Measurements from ENCODE around the gene TOP2B.

The TOP2B gene

DNA sequence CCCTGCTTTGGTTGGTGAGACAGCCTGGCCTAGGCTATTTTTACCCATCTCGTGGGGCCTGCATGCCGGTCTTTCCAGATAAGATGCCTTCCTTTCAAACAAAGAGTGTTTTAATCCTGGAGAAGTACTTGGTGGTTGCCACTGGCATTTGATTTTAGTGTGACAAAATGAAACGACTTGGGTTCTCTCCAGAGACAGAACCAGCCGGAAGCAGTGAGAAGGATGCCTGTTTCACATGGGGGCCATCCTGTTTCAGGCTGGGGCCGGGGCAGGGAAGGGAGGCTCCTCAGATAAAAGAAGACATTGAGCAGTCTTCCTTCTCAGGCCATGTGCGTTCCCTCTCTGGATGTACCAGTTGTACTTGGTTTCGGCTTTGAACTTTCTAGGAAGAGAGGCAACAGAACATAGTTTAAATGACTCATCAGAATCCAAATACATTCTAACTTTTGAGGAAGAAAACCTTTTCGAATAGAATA is 74.9 kb downstream of the TOP2B start:
- peaks cover 11% of the 10 kb centered on the region; the same call in 1 of the 2 replicates for H3K4me1 ChIP-seq (ENCODE audit: control insufficient read depth, insufficient read depth, low read length)
- no peak overlapping the region for H3K4me3 ChIP-seq (ENCODE audit: low read depth, low read length)
- H3K9me3 ChIP-seq (ENCODE audit: control insufficient read depth, insufficient read depth, low read depth, low read length): no peaks in the 10 kb centered on the region
- H3K36me3 ChIP-seq (ENCODE audit: control insufficient read depth, insufficient read depth, low read length): no peaks in the 10 kb centered on the region
- no peaks in the 10 kb centered on the region for H3K27me3 ChIP-seq (ENCODE audit: control insufficient read depth, insufficient read depth, low read length)
- H3K9ac ChIP-seq (ENCODE audit: low read length): no peak overlapping the region
- H3K27ac ChIP-seq (ENCODE audit: low read depth, low read length): no peak overlapping the region

GRCh38 chr3:25589104-25589782 is 75.5 kb downstream of the TOP2B start:
- H3K9me3 ChIP-seq (ENCODE audit: control insufficient read depth, insufficient read depth, low read depth, low read length): no peaks in the 10 kb centered on the region

DNA sequence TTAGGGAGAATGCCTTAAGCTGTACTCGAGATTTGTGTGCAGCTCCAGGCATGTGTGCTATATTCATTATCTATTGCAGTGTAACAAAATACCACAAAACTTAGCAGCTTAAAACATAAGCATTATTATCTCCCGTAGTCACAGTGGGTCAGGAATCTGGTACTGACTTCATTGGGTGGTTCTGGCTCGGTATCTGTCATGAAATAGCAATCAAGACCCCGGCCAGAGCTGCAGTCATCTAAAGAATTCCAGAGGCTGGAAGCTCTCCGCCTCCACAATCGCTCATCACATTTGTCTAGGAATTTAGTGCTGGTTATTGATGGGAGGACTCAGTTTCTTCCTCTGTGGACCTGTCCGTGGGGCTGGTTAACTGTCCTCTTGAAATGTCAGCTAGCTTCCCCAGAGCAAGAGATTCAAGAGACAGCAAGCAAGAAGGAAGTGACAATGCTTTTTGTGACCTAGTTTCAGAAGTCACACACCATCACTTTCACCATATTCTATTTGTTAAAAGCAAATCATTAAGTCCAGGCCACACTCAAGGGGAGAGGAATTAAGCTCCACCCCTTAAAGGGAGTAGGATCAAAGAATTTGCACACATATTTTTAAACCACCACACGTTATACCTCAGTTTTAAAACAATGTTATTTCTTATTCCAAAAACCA is 76.1 kb downstream of the TOP2B start:
- H3K4me1 ChIP-seq (ENCODE audit: control insufficient read depth, insufficient read depth, low read length): peaks cover 7% of the 10 kb centered on the region; the same call in 1 of the 2 replicates
- no peaks in the 10 kb centered on the region for H3K9me3 ChIP-seq (ENCODE audit: control insufficient read depth, insufficient read depth, low read depth, low read length)
- H3K27ac ChIP-seq (ENCODE audit: low read depth, low read length): no peak overlapping the region

More at GRCh38 chr3:25589104-25589782, 75.5 kb downstream of the TOP2B start:
- Histone ChIP-seq H3K36me3 (ENCODE audit: control insufficient read depth, insufficient read depth, low read length) (no peaks in the 10 kb centered on the region), H3K27ac (ENCODE audit: low read depth, low read length) (no peak overlapping the region), H3K27me3 (ENCODE audit: control insufficient read depth, insufficient read depth, low read length) (no peaks in the 10 kb centered on the region), H3K9ac (ENCODE audit: low read length) (no peak overlapping the region), H3K4me3 (ENCODE audit: low read depth, low read length) (no peak overlapping the region), H3K4me1 (ENCODE audit: control insufficient read depth, insufficient read depth, low read length) (peaks cover 8% of the 10 kb centered on the region; the same call in 1 of the 2 replicates)

GRCh38 chr3:25587975-25588374 is 76.7 kb downstream of the TOP2B start:
- no peaks in the 10 kb centered on the region for H3K27me3 ChIP-seq (ENCODE audit: control insufficient read depth, insufficient read depth, low read length)
- H3K4me1 ChIP-seq (ENCODE audit: control insufficient read depth, insufficient read depth, low read length): peaks cover 7% of the 10 kb centered on the region; the same call in 1 of the 2 replicates
- H3K4me3 ChIP-seq (ENCODE audit: low read depth, low read length): no peak overlapping the region
- H3K9me3 ChIP-seq (ENCODE audit: control insufficient read depth, insufficient read depth, low read depth, low read length): no peaks in the 10 kb centered on the region
- no peak overlapping the region for H3K9ac ChIP-seq (ENCODE audit: low read length)
- no peak overlapping the region for H3K27ac ChIP-seq (ENCODE audit: low read depth, low read length)
- H3K36me3 ChIP-seq (ENCODE audit: control insufficient read depth, insufficient read depth, low read length): no peaks in the 10 kb centered on the region

More for the DNA sequence above, 76.1 kb downstream of the TOP2B start:
- no peaks in the 10 kb centered on the region for H3K36me3 ChIP-seq (ENCODE audit: control insufficient read depth, insufficient read depth, low read length)
- H3K27me3 ChIP-seq (ENCODE audit: control insufficient read depth, insufficient read depth, low read length): no peaks in the 10 kb centered on the region
- no peak overlapping the region for H3K4me3 ChIP-seq (ENCODE audit: low read depth, low read length)
- no peak overlapping the region for H3K9ac ChIP-seq (ENCODE audit: low read length)

- Histone ChIP-seq H3K27ac (ENCODE audit: low read depth, low read length) (no peak overlapping the region), H3K4me1 (ENCODE audit: control insufficient read depth, insufficient read depth, low read length) (peaks cover 4% of the 10 kb centered on the region; the same call in 1 of the 2 replicates), H3K27me3 (ENCODE audit: control insufficient read depth, insufficient read depth, low read length) (no peaks in the 10 kb centered on the region), H3K4me3 (ENCODE audit: low read depth, low read length) (no peak overlapping the region), H3K36me3 (ENCODE audit: control insufficient read depth, insufficient read depth, low read length) (no peaks in the 10 kb centered on the region), H3K9ac (ENCODE audit: low read length) (no peak overlapping the region), H3K9me3 (ENCODE audit: control insufficient read depth, insufficient read depth, low read depth, low read length) (no peaks in the 10 kb centered on the region)
These were observed 77.2 kb downstream of the TOP2B start for GRCh38 chr3:25587526-25587925.

GRCh38 chr3:25587094-25587493 is 77.6 kb downstream of the TOP2B start:
- no peak overlapping the region for H3K27ac ChIP-seq (ENCODE audit: low read depth, low read length)
- peaks cover 5% of the 10 kb centered on the region; the same call in 1 of the 2 replicates for H3K4me1 ChIP-seq (ENCODE audit: control insufficient read depth, insufficient read depth, low read length)
- no peaks in the 10 kb centered on the region; the same call in 1 of the 2 replicates for H3K9me3 ChIP-seq (ENCODE audit: control insufficient read depth, insufficient read depth, low read depth, low read length)
- no peaks in the 10 kb centered on the region for H3K36me3 ChIP-seq (ENCODE audit: control insufficient read depth, insufficient read depth, low read length)
- no peak overlapping the region for H3K4me3 ChIP-seq (ENCODE audit: low read depth, low read length)
- H3K27me3 ChIP-seq (ENCODE audit: control insufficient read depth, insufficient read depth, low read length): no peaks in the 10 kb centered on the region
- H3K9ac ChIP-seq (ENCODE audit: low read length): no peak overlapping the region

- H3K9me3 ChIP-seq (ENCODE audit: control insufficient read depth, insufficient read depth, low read depth, low read length): no peaks in the 10 kb centered on the region; the same call in 1 of the 2 replicates
- no peak overlapping the region for H3K4me3 ChIP-seq (ENCODE audit: low read depth, low read length)
- no peak overlapping the region for H3K27ac ChIP-seq (ENCODE audit: low read depth, low read length)
- H3K9ac ChIP-seq (ENCODE audit: low read length): no peak overlapping the region
- H3K27me3 ChIP-seq (ENCODE audit: control insufficient read depth, insufficient read depth, low read length): no peaks in the 10 kb centered on the region
- H3K36me3 ChIP-seq (ENCODE audit: control insufficient read depth, insufficient read depth, low read length): no peaks in the 10 kb centered on the region
- H3K4me1 ChIP-seq (ENCODE audit: control insufficient read depth, insufficient read depth, low read length): peaks cover 9% of the 10 kb centered on the region; the same call in 1 of the 2 replicates
These were observed 78.2 kb downstream of the TOP2B start for GRCh38 chr3:25586553-25586952.

DNA sequence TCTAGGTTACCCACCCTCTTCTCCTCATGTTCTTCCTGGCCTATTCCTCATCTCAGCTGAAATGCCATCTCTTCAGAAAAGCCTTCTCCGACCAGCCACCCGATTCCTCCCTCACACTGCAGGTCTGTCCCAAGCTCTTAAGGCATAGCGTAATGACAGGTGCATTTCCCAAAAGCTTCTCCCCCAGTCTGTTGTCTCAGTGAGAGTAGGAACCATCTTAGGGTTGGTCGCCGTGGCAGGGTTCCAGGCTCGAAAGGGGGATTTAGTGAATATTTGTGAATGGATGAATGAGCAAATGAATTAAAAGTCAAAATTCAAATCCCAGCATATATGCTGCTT is 78.6 kb downstream of the TOP2B start:
- H3K9ac ChIP-seq (ENCODE audit: low read length): no peak overlapping the region
- no peak overlapping the region for H3K27ac ChIP-seq (ENCODE audit: low read depth, low read length)
- no peaks in the 10 kb centered on the region; the same call in 1 of the 2 replicates for H3K9me3 ChIP-seq (ENCODE audit: control insufficient read depth, insufficient read depth, low read depth, low read length)
- no peaks in the 10 kb centered on the region for H3K36me3 ChIP-seq (ENCODE audit: control insufficient read depth, insufficient read depth, low read length)
- H3K4me3 ChIP-seq (ENCODE audit: low read depth, low read length): no peak overlapping the region
- peaks cover 9% of the 10 kb centered on the region; the same call in 1 of the 2 replicates for H3K4me1 ChIP-seq (ENCODE audit: control insufficient read depth, insufficient read depth, low read length)
- H3K27me3 ChIP-seq (ENCODE audit: control insufficient read depth, insufficient read depth, low read length): no peaks in the 10 kb centered on the region

DNA sequence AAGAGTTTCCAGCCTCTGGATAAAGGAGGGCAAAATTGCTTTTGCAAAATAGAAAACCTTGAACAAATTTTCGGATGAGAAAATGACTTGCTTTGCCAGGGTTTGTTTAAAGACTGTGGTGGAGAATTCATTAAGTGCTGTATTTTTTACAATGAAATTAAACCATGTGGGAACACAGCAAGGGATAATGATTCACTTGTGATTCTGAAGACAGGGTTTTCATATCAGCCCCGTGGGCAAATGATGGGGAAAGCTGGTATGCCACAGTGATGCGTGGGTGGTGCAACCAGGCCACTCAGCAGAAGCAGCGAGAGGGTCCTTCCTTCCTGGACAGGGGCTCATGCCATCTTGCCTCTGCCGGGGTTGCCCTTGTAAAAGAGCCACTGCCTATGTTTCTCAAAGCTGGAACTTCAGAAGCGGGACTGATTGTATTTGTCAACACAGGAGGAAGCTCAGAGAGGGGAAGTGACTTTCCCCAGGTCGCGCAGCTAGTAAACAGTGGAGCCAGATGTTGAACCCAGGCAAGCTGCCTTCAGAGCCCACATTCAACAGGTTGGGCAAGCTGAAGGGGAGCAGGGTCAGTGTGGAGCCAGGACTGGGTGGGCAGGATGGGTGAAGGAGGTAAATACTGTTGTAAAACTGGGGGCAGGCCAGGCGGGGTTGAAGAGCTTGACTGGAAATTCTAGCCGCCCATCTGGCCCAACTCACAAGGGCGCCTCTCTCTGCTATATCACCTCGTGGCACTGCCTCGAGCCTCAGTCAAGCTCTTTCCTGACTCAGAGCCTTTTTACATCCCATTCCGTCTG is 79.1 kb downstream of the TOP2B start:
- Histone ChIP-seq H3K4me1 (ENCODE audit: control insufficient read depth, insufficient read depth, low read length) (peaks cover 9% of the 10 kb centered on the region; the same call in 1 of the 2 replicates), H3K9ac (ENCODE audit: low read length) (no peak overlapping the region), H3K27me3 (ENCODE audit: control insufficient read depth, insufficient read depth, low read length) (no peaks in the 10 kb centered on the region), H3K9me3 (ENCODE audit: control insufficient read depth, insufficient read depth, low read depth, low read length) (no peaks in the 10 kb centered on the region; the same call in 1 of the 2 replicates), H3K36me3 (ENCODE audit: control insufficient read depth, insufficient read depth, low read length) (no peaks in the 10 kb centered on the region), H3K4me3 (ENCODE audit: low read depth, low read length) (no peak overlapping the region), H3K27ac (ENCODE audit: low read depth, low read length) (no peak overlapping the region)

- H3K27ac ChIP-seq (ENCODE audit: low read depth, low read length): no peak overlapping the region
- no peaks in the 10 kb centered on the region for H3K27me3 ChIP-seq (ENCODE audit: control insufficient read depth, insufficient read depth, low read length)
- H3K9me3 ChIP-seq (ENCODE audit: control insufficient read depth, insufficient read depth, low read depth, low read length): no peaks in the 10 kb centered on the region; the same call in 1 of the 2 replicates
- no peak overlapping the region for H3K4me3 ChIP-seq (ENCODE audit: low read depth, low read length)
- peaks cover 9% of the 10 kb centered on the region; the same call in 1 of the 2 replicates for H3K4me1 ChIP-seq (ENCODE audit: control insufficient read depth, insufficient read depth, low read length)
- no peaks in the 10 kb centered on the region for H3K36me3 ChIP-seq (ENCODE audit: control insufficient read depth, insufficient read depth, low read length)
- no peak overlapping the region for H3K9ac ChIP-seq (ENCODE audit: low read length)
These were observed 80.5 kb downstream of the TOP2B start for GRCh38 chr3:25584011-25584789.
